GM12878 (cell line): ENCODE results near the gene SPCS2. TPM values are rescaled to one million over a fixed set of nuclear protein-coding genes. Genes with fewer than 3 reads are reported as not detected.
A peak's percentile ranks its signal among the peaks of the same experiment; 100 is the strongest.

Experiments
- ATAC-seq: fragments of 200-7000 bp; cut with Tn5 transposase; 3 replicates; pipeline ENCODE4 v1.9.1; 2020; ENCODE audit warnings: mild to moderate bottlenecking, moderate library complexity
- BruUV-seq: library from RNA; stranded (reverse); fragments of 400-500 nt; replicated peaks from 2 replicates; lab custom pipeline; 2021; lab: Mats Ljungman, UMichigan
- CTCF ChIA-PET: fragments of 300-600 bp; sonication (Branson Sonifier 250); formaldehyde crosslinking; extraction: SDS; loops from one replicate; lab custom pipeline; 2021; ENCODE audit warnings: inconsistent platforms; lab: Yijun Ruan, JAX
- POLR2A ChIA-PET: fragments of 350-600 bp; formaldehyde crosslinking; extraction: SDS; loops from one replicate; lab custom pipeline; 2021; ENCODE audit warnings: inconsistent platforms; lab: Charles Lee
- RAD21 ChIA-PET: fragments of 300-600 bp; sonication (Branson Sonifier 250); formaldehyde crosslinking; loops from one replicate; lab custom pipeline; 2023; ENCODE audit warnings: antibody characterized with exemption; ENCODE audit not compliant: unreplicated experiment; lab: Charles Lee
- SMC1A ChIA-PET: fragments of 300-600 bp; sonication (Branson Sonifier 250); formaldehyde crosslinking; loops from one replicate; lab custom pipeline; 2023; ENCODE audit not compliant: unreplicated experiment, uncharacterized antibody; lab: Charles Lee
- DNase-seq: peaks from one replicate; pipeline ENCODE4 v3.0.0-alpha.2; 2011; ENCODE audit warnings: low read depth, low spot score
- FAIRE-seq: peaks from 3 replicates; lab custom pipeline; 2011; peaks lifted over from hg19 to GRCh38; lab: Jason Lieb, UNC
- H2AFZ ChIP-seq: 2 replicates; pipeline ENCODE4 v1.6.0; 2011; ENCODE audit warnings: low read depth, low read length, control low read depth; ENCODE audit not compliant: control insufficient read depth
- H3K27ac ChIP-seq: 2 replicates; pipeline ENCODE4 v1.5.1; 2011; ENCODE audit warnings: control low read depth; ENCODE audit not compliant: control insufficient read depth, insufficient read depth
- H3K27me3 ChIP-seq, 2 experiments: replicated peaks in 1 of 2; 2 replicates each; pipeline versions ENCODE4 v1.6.0 to v1.6.1; 2011; ENCODE audit warnings: low read length in 1 of 2; ENCODE audit not compliant: control insufficient read depth in 2 of 2, insufficient read depth in 2 of 2
- H3K36me3 ChIP-seq, 2 experiments: 2 replicates each; pipeline ENCODE4 v1.5.1; 2011; ENCODE audit warnings: low read length in 1 of 2; ENCODE audit not compliant: control insufficient read depth in 2 of 2, insufficient read depth in 2 of 2
- H3K4me1 ChIP-seq: 2 replicates; pipeline ENCODE4 v1.6.1; 2011; ENCODE audit warnings: mild to moderate bottlenecking, low read length, moderate library complexity, mixed read lengths; ENCODE audit not compliant: control insufficient read depth, insufficient read depth
- H3K4me2 ChIP-seq: 2 replicates; pipeline ENCODE4 v1.6.0; 2011; ENCODE audit warnings: control low read depth; ENCODE audit not compliant: control insufficient read depth, insufficient read depth
- H3K4me3 ChIP-seq: fragments of 200-600 bp; sonication (generic); 2 replicates; pipeline ENCODE4 v1.5.1; 2016
- H3K79me2 ChIP-seq: 2 replicates; pipeline ENCODE4 v1.6.0; 2011; ENCODE audit warnings: low read length; ENCODE audit not compliant: control insufficient read depth, insufficient read depth
- H3K9ac ChIP-seq: 2 replicates; pipeline ENCODE4 v1.8.0; 2011; ENCODE audit warnings: low read length, control low read depth, mixed read lengths; ENCODE audit not compliant: control insufficient read depth, insufficient read depth
- H3K9me3 ChIP-seq: replicated peaks from 3 replicates; pipeline ENCODE4 v1.5.1; 2011; ENCODE audit warnings: mild to moderate bottlenecking, low read length; ENCODE audit not compliant: control insufficient read depth, insufficient read depth
- H4K20me1 ChIP-seq: 2 replicates; pipeline ENCODE4 v1.6.0; 2011; ENCODE audit not compliant: control insufficient read depth, insufficient read depth
- JUND ChIP-seq: IDR thresholded peaks from 2 replicates; pipeline ENCODE4 v1.6.1; 2012; ENCODE audit warnings: low read depth, mild to moderate bottlenecking, low read length, improper control_type of control experiment, moderate library complexity
- TCF3 ChIP-seq: IDR thresholded peaks from 2 replicates; pipeline ENCODE4 v1.6.1; 2012; ENCODE audit warnings: low read depth, mild to moderate bottlenecking, low read length, borderline replicate concordance; ENCODE audit not compliant: insufficient read depth
- WGBS: methylation state at CpG from one replicate; pipeline ENCODE4 v1.1.6; 2016; ENCODE audit warnings: low lambda C conversion rate; ENCODE audit not compliant: insufficient replicate concordance, insufficient coverage; ENCODE audit errors: missing lambda C conversion rate; 5-methylcytosine and 5-hydroxymethylcytosine counted together
- in situ Hi-C: fragments of 300-500 bp; cut with MboI; formaldehyde crosslinking; loops from 9 replicates; pipeline ENCODE4 v1.14.3; 2018; ENCODE audit warnings: mixed read lengths
- intact Hi-C: fragments of 100-400 bp; cut with micrococcal nuclease; formaldehyde crosslinking; loops from one replicate; pipeline ENCODE4 v1.14.2; 2022; ENCODE audit not compliant: unreplicated experiment
- polyA plus RNA-seq, 11 experiments: library from polyadenylated mRNA; depleted of rRNA in 4 of 11; unstranded in 6 of 11; stranded (reverse) in 5 of 11; fragments of >200 nt; fragmentation: Nextera tagmentation in 4 of 11; fragmentation: Illumina TruSeq in 1 of 11; extraction: Ambion mirVana in 4 of 11; extraction: Trizol in 1 of 11; gene quantifications; 1 replicate in 1 of 11; 2 replicates in 10 of 11; pipeline versions ENCODE4 v1.2.1 to v1.2.3, GENCODE V29; 2011 to 2016; ENCODE audit warnings: inconsistent platforms in 2 of 11, missing spikeins in 2 of 11, low read depth in 1 of 11
- total RNA-seq, 4 experiments: library from RNA; depleted of rRNA in 3 of 4; stranded (reverse); fragments of >200 nt in 3 of 4; fragmentation: Illumina TruSeq in 1 of 4; extraction: Trizol in 1 of 4; gene quantifications; 2 replicates each; pipeline versions ENCODE4 v1.2.1 to v1.2.3, GENCODE V29; 2013 to 2021

SPCS2 gene
- total and polyA plus RNA-seq, 10 of the 15 experiments (the other 5 are each of a cell fraction or from before 2014, with no cell fraction given) = 40.7 to 661 (median 192) TPM

GRCh38 chr11:74935285-74935684 lies 13.8 kb upstream of the SPCS2 start:
- no peak for FAIRE-seq
- H3K79me2 ChIP-seq = no peaks in the 10 kb centered on the region
- H3K4me1 ChIP-seq = peaks cover 10% of the 10 kb centered on the region
- TF ChIP-seq JUND = no peak
- ChIA-PET POLR2A (no interaction called here), SMC1A (interaction anchor here (0.9 kb wide), 1 partner anchor 313 kb away, joined by 3 read pairs; no protein-coding TSS in a partner anchor), CTCF (interaction anchor here (1.1 to 2.4 kb wide), 3 partner anchors 10 to 313 kb away, joined by 3 to 7 read pairs (median 4); no protein-coding TSS in a partner anchor), RAD21 (interaction anchor here (0.9 kb wide), 1 partner anchor 67 kb away, joined by 3 read pairs; no protein-coding TSS in a partner anchor)
- no peak overlapping the region for H3K9ac ChIP-seq
- H3K9me3 ChIP-seq = no peaks in the 10 kb centered on the region
- intact Hi-C loops = no loop called here
- H3K27ac ChIP-seq = no peak overlapping the region
- in situ Hi-C loops = no loop called here
- 49% methylated on average over 2 of the region's 2 CpGs for WGBS
- H3K27me3 ChIP-seq = no peaks in the 10 kb centered on the region
- no peak for ATAC-seq
- no peak for DNase-seq
- H3K4me2 ChIP-seq = no peak overlapping the region
- H3K36me3 ChIP-seq = peaks cover 2% of the 10 kb centered on the region in 2 experiments; a peak in 2 of 4 replicates
- no peak overlapping the region for H2AFZ ChIP-seq
- H3K4me3 ChIP-seq = no peak overlapping the region
- no peaks in the 10 kb centered on the region for H4K20me1 ChIP-seq
- no TSS peak for BruUV-seq

- SMC1A ChIA-PET = interaction anchor here (0.9 kb wide), 1 partner anchor 312 kb away, joined by 3 read pairs; no protein-coding TSS in a partner anchor
- Histone ChIP-seq H4K20me1 (no peaks in the 10 kb centered on the region), H3K36me3 (peaks cover 2% of the 10 kb centered on the region in 2 experiments; a peak in 2 of 4 replicates), H3K27ac (no peak overlapping the region), H3K4me1 (peaks cover 10% of the 10 kb centered on the region), H3K79me2 (no peaks in the 10 kb centered on the region), H3K4me3 (no peak overlapping the region), H3K4me2 (no peak overlapping the region), H3K27me3 (no peaks in the 10 kb centered on the region), H2AFZ (no peak overlapping the region), H3K9me3 (no peaks in the 10 kb centered on the region), H3K9ac (no peak overlapping the region)
- peak; percentile 68 for ATAC-seq
- no peak for DNase-seq
- FAIRE-seq = peak; percentile 54
- no TSS peak for BruUV-seq
- intact Hi-C loops = no loop called here
- in situ Hi-C loops = no loop called here
- RAD21 ChIA-PET = interaction anchor here (0.6 to 1.0 kb wide), 3 partner anchors 10 to 66 kb away, joined by 3 read pairs; no protein-coding TSS in a partner anchor
- POLR2A ChIA-PET = no interaction called here
- WGBS = 0% methylated on average over 2 of the region's 2 CpGs
- no peak for TF ChIP-seq TCF3
- CTCF ChIA-PET = interaction anchor here (0.6 to 2.4 kb wide), 5 partner anchors 54 to 314 kb away, joined by 3 to 10 read pairs (median 3); no protein-coding TSS in a partner anchor
Observed at GRCh38 chr11:74936087-74936486, 13.0 kb upstream of the SPCS2 start.
